Fibroblast of skin of back (primary cell): ENCODE data around the gene CIPC.
A peak's percentile ranks its signal among the peaks of the same experiment; 100 is the strongest.

ENCODE experiments used
- DNase-seq: peaks from one replicate; pipeline ENCODE4 v3.0.0-alpha.2; 2013

The CIPC gene

DNA sequence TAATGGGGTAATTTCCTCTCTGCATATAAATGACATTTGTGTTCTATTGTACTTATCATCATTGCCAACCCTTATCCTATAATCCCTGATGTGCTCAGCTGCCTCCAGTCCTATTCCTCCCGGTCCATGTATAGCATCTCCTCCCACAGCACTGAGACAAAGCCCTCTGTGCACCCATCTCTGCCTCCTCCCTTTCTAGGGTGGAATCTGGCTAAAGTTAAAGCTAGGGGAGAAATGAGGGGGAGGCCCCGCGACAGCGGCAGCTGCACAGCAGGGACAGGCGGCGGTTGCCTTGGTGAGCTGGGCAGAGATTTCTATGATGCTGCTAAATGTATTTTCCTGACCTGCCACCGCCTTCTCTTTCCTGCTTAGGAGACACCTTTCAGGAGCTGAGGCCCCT, 56.4 kb downstream of the CIPC start:
- DNase-seq, result no peak

GRCh38 chr14:77155083-77155482, 57.0 kb downstream of the CIPC start:
- no peak for DNase-seq

DNA sequence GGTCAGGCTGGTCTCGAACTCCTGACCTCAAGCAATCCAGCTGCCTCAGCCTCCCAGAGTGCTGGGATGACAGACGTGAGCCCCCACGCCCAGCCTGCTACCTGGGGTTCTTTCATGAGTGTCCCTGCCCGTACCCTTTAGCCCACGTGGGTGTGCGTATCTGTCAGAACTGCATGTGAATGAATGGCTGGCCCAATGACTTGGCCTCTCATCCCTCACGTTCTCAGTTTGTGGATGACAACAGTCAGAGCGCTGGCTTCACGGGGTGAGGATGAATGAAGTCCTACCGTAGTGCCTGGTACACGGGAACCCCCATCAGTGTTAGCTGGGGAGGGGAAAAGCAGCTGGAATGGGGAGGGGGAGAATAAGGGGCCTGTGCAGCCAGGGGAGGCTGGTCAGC, 59.7 kb downstream of the CIPC start:
- DNase-seq, result no peak

DNA sequence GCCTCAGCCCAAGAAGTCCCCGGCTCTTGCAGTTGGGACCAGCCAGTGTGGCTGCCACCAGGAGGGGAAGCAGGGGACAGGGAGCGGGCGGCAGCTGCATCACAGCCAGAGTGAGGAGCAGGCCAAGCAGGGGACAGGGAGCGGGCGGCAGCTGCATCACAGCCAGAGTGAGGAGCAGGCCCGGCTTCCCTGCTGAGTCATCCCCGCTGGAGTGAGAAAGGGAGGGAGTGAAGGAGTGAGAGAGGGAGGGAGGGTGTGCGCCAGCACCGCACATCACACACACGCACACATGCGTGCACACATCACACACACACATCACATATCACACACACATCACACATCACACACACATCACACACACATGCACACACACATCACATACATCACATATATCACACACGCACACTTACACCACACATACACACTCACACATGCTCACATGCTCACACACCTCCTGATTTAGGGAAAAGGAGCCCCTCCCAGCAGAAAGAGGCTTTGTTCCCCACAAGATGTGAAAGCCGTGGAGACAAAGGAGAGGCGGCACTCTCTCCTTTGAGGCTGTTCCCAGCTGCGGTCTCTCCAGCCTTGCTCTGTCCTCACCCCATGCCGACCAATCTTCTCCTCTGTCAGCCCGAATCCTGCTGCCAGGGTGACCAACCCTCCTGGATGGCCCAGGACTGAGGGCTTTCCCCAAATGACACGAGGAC, 60.3 kb downstream of the CIPC start:
- DNase-seq, result peak; percentile 82

DNA sequence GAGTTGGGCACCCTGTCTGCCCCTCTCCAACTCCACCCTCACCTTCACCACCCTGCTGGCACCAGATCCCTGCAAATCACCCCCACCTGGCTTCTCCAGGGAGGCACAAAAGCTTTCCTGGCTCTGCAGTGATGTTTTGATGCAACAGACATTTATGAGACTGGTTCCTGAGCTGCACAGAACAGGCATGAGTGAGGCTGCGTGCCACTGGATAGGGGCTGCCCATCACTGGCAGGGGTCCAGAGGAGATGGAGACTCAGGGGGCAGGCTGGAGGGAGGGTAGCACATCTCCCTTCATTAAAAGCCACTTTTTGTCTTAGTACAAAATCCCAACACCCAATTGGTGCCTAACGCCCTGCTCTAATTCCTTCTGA, 60.8 kb downstream of the CIPC start:
- DNase-seq, result no peak

DNA sequence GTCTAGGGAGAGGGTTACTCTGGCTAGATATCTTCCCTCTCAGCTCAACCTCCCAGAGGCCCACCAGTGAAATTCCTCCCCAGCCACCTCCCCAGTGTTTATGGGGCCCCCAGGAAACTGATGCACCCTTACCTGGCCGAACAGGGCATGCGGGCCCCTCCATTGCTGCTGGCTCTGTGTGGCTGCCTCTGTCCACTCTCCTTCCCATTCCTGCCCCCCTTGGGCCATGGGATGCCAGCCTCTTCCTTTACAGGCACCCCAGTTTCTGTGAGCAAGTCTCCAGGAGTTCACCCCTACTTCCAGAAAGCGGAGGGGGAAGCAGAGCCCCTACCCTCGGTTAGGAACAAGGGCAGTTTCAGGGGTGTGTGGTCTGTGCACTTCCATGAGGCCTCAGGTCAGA, 63.0 kb downstream of the CIPC start:
- DNase-seq, result no peak
